ENCODE results near the gene BANP.

DNA sequence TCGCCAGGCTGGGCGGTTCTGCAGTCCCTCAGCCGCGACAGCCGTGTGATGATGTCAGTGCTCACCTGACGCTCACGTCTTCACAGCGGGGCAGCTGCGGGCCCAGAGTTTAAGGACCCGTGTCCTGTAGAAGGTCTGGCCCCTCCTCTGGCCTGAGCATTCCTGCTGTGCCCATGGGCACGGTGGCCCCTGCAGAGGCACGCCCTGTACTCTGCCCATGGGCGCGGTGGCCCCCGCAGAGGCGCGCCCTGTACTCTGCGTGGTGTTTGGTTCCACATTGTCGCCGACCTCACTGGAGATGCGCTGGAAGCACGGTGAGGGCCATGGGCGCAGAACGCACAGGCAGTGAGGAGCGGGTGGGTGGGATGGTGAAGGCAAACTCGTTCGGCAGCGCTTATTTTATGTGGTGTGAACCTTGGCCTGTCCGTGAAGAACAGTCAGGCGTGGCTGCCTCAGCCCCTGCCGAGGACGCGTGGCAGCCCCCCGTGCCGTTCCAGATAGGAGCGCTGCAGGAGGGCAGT is 122.0 kb downstream of the BANP start:
- TF ChIP-seq CTCF (IDR thresholded peaks at IDR 0.05 in 2 of 3, conservative IDR thresholded peaks at IDR 0.05 in 1 of 3; ENCODE audit: borderline replicate concordance in 1 of 3, insufficient read depth in 1 of 3, low read depth in 2 of 3, low read length in 2 of 3), result no peak
- no peak for TF ChIP-seq RAD21 (IDR thresholded peaks at IDR 0.05; ENCODE audit: low read depth)

All from HCT116 (cell line).